SK-N-SH treated with all-trans-retinoic acid at 6 μM for 48 hours (cell line): Measurements from ENCODE around the gene ABCG2.

Source experiments
- BACH2 ChIP-seq: fragments of 250-450 bp; sonication (Bioruptor Pico); IDR thresholded peaks from 2 replicates; pipeline ENCODE4 v1.9.0; 2021; ENCODE audit warnings: mild to moderate bottlenecking, borderline replicate concordance
- CREB5 ChIP-seq: fragments of 250-450 bp; sonication (Bioruptor Pico); IDR thresholded peaks from 2 replicates; pipeline ENCODE4 v1.5.1; 2020; ENCODE audit warnings: low read depth, mild to moderate bottlenecking, moderate library complexity
- CSDC2 ChIP-seq: fragments of 250-450 bp; sonication (Bioruptor Pico); IDR thresholded peaks from 2 replicates; pipeline ENCODE4 v1.5.0; 2020; ENCODE audit warnings: mild to moderate bottlenecking, moderate library complexity
- GLIS3 ChIP-seq: fragments of 250-450 bp; sonication (Bioruptor Pico); IDR thresholded peaks from 2 replicates; pipeline ENCODE4 v1.5.0; 2020; ENCODE audit warnings: mild to moderate bottlenecking, moderate library complexity
- RARB ChIP-seq: fragments of 250-450 bp; sonication (Bioruptor Pico); IDR thresholded peaks from 2 replicates; pipeline ENCODE4 v1.8.0; 2021; ENCODE audit warnings: mild to moderate bottlenecking, moderate library complexity
- SNAI2 ChIP-seq: fragments of 250-450 bp; sonication (Bioruptor Pico); IDR thresholded peaks from 2 replicates; pipeline ENCODE4 v1.5.0; 2020; ENCODE audit warnings: mild to moderate bottlenecking, moderate library complexity
- TCF4 ChIP-seq: fragments of 250-450 bp; sonication (Bioruptor Pico); IDR thresholded peaks from 2 replicates; pipeline ENCODE4 v1.8.0; 2021; ENCODE audit warnings: mild to moderate bottlenecking, moderate library complexity, borderline replicate concordance
- TSHZ2 ChIP-seq: fragments of 250-450 bp; sonication (Bioruptor Pico); IDR thresholded peaks from 2 replicates; pipeline ENCODE4 v1.5.0; 2020; ENCODE audit warnings: mild to moderate bottlenecking, moderate library complexity
- ZFP3 ChIP-seq: fragments of 250-450 bp; sonication (Bioruptor Pico); IDR thresholded peaks from 2 replicates; pipeline ENCODE4 v1.5.0; 2020; ENCODE audit warnings: mild to moderate bottlenecking, moderate library complexity
- ZFP30 ChIP-seq: fragments of 450-650 bp; formaldehyde crosslinking; IDR thresholded peaks from 2 replicates; pipeline ENCODE4 v1.5.0; 2022; ENCODE audit warnings: mild to moderate bottlenecking, moderate library complexity
- ZNF70 ChIP-seq: fragments of 450-650 bp; formaldehyde crosslinking; IDR thresholded peaks from 2 replicates; pipeline ENCODE4 v1.5.0; 2020; ENCODE audit warnings: mild to moderate bottlenecking, moderate library complexity
- TF ChIP-seq, protein P1 (sequence below): fragments of 250-450 bp; sonication (Bioruptor Pico); IDR thresholded peaks from 2 replicates; pipeline ENCODE4 v1.8.0; 2020; ENCODE audit warnings: mild to moderate bottlenecking, moderate library complexity, borderline replicate concordance
- TF ChIP-seq, protein P2 (sequence below): fragments of 250-450 bp; sonication (Bioruptor Pico); IDR thresholded peaks from 2 replicates; pipeline ENCODE4 v1.5.1; 2021; ENCODE audit warnings: mild to moderate bottlenecking, moderate library complexity

DNA sequence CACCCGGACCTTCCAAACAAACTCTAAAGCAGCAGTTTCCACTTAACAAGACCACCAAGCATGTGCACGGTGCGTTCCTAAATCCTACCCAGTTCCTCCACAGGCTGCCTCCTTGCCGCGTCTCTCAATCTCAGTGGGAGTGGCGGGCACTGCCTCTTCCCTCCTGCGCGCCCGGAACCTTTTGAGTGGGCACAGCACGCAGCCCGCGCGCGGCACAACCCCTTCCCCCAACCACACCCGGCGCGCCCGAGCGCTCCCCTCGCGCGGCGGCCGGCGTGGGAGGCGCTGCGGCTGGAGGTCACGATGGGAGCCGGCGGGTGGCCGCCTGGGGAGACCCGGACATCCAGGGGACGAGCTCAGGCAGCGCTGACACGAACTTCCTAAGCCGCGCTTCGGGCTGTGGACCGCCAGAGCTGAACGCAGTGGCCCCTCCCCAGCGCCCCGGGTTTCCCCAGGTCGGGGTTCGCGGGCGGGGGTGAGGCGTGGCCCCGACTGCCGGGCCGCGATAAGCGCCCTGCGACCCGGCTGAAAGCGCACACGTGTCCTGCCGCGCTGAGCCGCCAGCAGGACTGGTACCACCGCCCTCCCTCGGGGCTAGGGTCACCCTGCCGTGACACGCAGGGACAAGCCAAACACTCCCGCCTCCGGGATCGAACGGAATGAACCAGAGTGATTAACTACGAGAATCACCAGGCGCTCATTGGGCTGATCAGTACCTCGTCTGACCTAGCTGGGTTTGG is at the start of gene ABCG2:
- no peak for TF ChIP-seq ZFP3 (CRISPR knock-in tag)
- TF ChIP-seq, protein P1, sequence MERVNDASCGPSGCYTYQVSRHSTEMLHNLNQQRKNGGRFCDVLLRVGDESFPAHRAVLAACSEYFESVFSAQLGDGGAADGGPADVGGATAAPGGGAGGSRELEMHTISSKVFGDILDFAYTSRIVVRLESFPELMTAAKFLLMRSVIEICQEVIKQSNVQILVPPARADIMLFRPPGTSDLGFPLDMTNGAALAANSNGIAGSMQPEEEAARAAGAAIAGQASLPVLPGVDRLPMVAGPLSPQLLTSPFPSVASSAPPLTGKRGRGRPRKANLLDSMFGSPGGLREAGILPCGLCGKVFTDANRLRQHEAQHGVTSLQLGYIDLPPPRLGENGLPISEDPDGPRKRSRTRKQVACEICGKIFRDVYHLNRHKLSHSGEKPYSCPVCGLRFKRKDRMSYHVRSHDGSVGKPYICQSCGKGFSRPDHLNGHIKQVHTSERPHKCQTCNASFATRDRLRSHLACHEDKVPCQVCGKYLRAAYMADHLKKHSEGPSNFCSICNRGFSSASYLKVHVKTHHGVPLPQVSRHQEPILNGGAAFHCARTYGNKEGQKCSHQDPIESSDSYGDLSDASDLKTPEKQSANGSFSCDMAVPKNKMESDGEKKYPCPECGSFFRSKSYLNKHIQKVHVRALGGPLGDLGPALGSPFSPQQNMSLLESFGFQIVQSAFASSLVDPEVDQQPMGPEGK (CRISPR knock-in tag): no peak
- TF ChIP-seq TCF4: no peak
- TF ChIP-seq GLIS3 (CRISPR knock-in tag): no peak
- TF ChIP-seq CREB5: no peak
- TF ChIP-seq SNAI2 (CRISPR knock-in tag): no peak
- no peak for TF ChIP-seq ZNF70 (CRISPR knock-in tag)
- TF ChIP-seq RARB (CRISPR knock-in tag): no peak
- TF ChIP-seq CSDC2: no peak
- TF ChIP-seq TSHZ2 (CRISPR knock-in tag): no peak
- TF ChIP-seq, protein P2, sequence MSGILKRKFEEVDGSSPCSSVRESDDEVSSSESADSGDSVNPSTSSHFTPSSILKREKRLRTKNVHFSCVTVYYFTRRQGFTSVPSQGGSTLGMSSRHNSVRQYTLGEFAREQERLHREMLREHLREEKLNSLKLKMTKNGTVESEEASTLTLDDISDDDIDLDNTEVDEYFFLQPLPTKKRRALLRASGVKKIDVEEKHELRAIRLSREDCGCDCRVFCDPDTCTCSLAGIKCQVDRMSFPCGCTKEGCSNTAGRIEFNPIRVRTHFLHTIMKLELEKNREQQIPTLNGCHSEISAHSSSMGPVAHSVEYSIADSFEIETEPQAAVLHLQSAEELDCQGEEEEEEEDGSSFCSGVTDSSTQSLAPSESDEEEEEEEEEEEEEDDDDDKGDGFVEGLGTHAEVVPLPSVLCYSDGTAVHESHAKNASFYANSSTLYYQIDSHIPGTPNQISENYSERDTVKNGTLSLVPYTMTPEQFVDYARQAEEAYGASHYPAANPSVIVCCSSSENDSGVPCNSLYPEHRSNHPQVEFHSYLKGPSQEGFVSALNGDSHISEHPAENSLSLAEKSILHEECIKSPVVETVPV: no peak
- no peak for TF ChIP-seq ZFP30 (CRISPR knock-in tag)
- no peak for TF ChIP-seq BACH2
